HepG2 (cell line): ENCODE results near the gene GGCT. TPM values are rescaled to one million over a fixed set of nuclear protein-coding genes. Genes with fewer than 3 reads are reported as not detected.

ENCODE experiments used
- ATAC-seq: fragments of 200-7000 bp; cut with Tn5 transposase; 3 replicates; pipeline ENCODE4 v1.9.1; 2020; ENCODE audit warnings: mild to moderate bottlenecking, moderate library complexity
- BruUV-seq: library from RNA; stranded (reverse); fragments of 400-500 nt; replicated peaks from 2 replicates; lab custom pipeline; 2021; lab: Mats Ljungman, UMichigan
- CTCF ChIA-PET: fragments of 300-600 bp; formaldehyde crosslinking; extraction: SDS; loops from one replicate; lab custom pipeline; 2021; ENCODE audit warnings: low total read pairs, inconsistent platforms, low intra/inter-chr PET ratio; lab: Yijun Ruan, JAX
- POLR2A ChIA-PET: fragments of 350-600 bp; sonication (Branson Sonifier 250); formaldehyde crosslinking; loops from one replicate; lab custom pipeline; 2020; ENCODE audit warnings: antibody characterized with exemption, inconsistent platforms; lab: Yijun Ruan, JAX
- DNase-seq: peaks from one replicate; pipeline ENCODE4 v3.0.0-alpha.2; 2015; ENCODE audit warnings: low spot score
- FAIRE-seq: peaks from 3 replicates; lab custom pipeline; 2011; peaks lifted over from hg19 to GRCh38; lab: Jason Lieb, UNC
- H2AFZ ChIP-seq: one replicate; pipeline ENCODE4 v1.6.1; 2011; ENCODE audit warnings: low read length, inconsistent platforms
- H3K27ac ChIP-seq: fragments of 300-600 bp; 3 replicates; pipeline ENCODE4 v1.8.0; 2011; ENCODE audit warnings: mixed run types, mild to moderate bottlenecking, mixed read lengths, low read length, inconsistent platforms; ENCODE audit not compliant: insufficient read depth; ENCODE audit errors: extremely low read length
- H3K27me3 ChIP-seq, 2 experiments: fragments of 200-600 bp in 1 of 2; 2 replicates in 1 of 2; 3 replicates in 1 of 2; pipeline versions ENCODE4 v1.6.0 to v1.8.0; 2011; ENCODE audit warnings: low read length in 2 of 2, mild to moderate bottlenecking in 2 of 2, moderate library complexity in 2 of 2, inconsistent platforms in 1 of 2; ENCODE audit not compliant: insufficient read depth in 2 of 2, control insufficient read depth in 1 of 2
- H3K36me3 ChIP-seq, 2 experiments: fragments of 200-600 bp in 1 of 2; replicated peaks in 1 of 2; 2 replicates in 1 of 2; 3 replicates in 1 of 2; pipeline versions ENCODE4 v1.5.1 to v1.8.0; 2011; ENCODE audit warnings: low read length in 2 of 2, inconsistent platforms in 1 of 2; ENCODE audit not compliant: insufficient read depth in 2 of 2, control insufficient read depth in 1 of 2
- H3K4me1 ChIP-seq: 2 replicates; pipeline ENCODE4 v1.5.1; 2012; ENCODE audit warnings: low read length, inconsistent platforms; ENCODE audit not compliant: insufficient read depth
- H3K4me2 ChIP-seq: 2 replicates; pipeline ENCODE4 v1.6.0; 2011; ENCODE audit warnings: low read depth, low read length, inconsistent platforms
- H3K4me3 ChIP-seq, 3 experiments: fragments of 200-600 bp in 1 of 3; sonication (generic), shearing (Covaris generic) in 1 of 3; replicated peaks in 1 of 3; 2 replicates each; pipeline ENCODE4 v1.5.1; 2011 to 2016; ENCODE audit warnings: low read length in 3 of 3, inconsistent platforms in 2 of 3, low read depth in 2 of 3, mild to moderate bottlenecking in 2 of 3, control low read depth in 1 of 3, mixed read lengths in 1 of 3; ENCODE audit not compliant: insufficient read depth in 1 of 3
- H3K79me2 ChIP-seq: one replicate; pipeline ENCODE4 v1.6.1; 2011; ENCODE audit warnings: low read length, inconsistent platforms; ENCODE audit not compliant: insufficient read depth
- H3K9ac ChIP-seq: 2 replicates; pipeline ENCODE4 v1.6.0; 2011; ENCODE audit warnings: mild to moderate bottlenecking, low read depth, low read length, inconsistent platforms; ENCODE audit not compliant: insufficient read depth
- H3K9me3 ChIP-seq: 2 replicates; pipeline ENCODE4 v1.5.1; 2012; ENCODE audit warnings: mild to moderate bottlenecking, low read length
- H4K20me1 ChIP-seq: 2 replicates; pipeline ENCODE4 v1.6.0; 2011; ENCODE audit warnings: inconsistent platforms, mild to moderate bottlenecking, low read length, moderate library complexity; ENCODE audit not compliant: insufficient read depth
- AGO1 ChIP-seq: fragments of 200-400 bp; formaldehyde crosslinking; IDR thresholded peaks from 2 replicates; pipeline ENCODE4 v1.6.1; 2017; ENCODE audit warnings: mild to moderate bottlenecking, low read depth, low read length, moderate library complexity; ENCODE audit not compliant: poor library complexity, severe bottlenecking
- GATA4 ChIP-seq: sonication (generic); IDR thresholded peaks from 2 replicates; pipeline ENCODE4 v1.6.1; 2016; ENCODE audit warnings: antibody characterized with exemption, low read depth, borderline replicate concordance
- GLI4 ChIP-seq: sonication (generic); formaldehyde crosslinking; IDR thresholded peaks from 2 replicates; pipeline ENCODE4 v1.5.1; 2020; ENCODE audit warnings: missing genetic modification reagents, mild to moderate bottlenecking, moderate library complexity, borderline replicate concordance
- MED13 ChIP-seq: sonication (generic); formaldehyde crosslinking; IDR thresholded peaks from 2 replicates; pipeline ENCODE4 v1.5.0; 2020; ENCODE audit warnings: missing genetic modification reagents
- MTF2 ChIP-seq: sonication (generic); formaldehyde crosslinking; IDR thresholded peaks from 2 replicates; pipeline ENCODE4 v1.5.0; 2020; ENCODE audit warnings: missing genetic modification reagents, borderline replicate concordance
- PCBP2 ChIP-seq: fragments of 200-400 bp; formaldehyde crosslinking; optimal IDR thresholded peaks from 2 replicates; pipeline ENCODE3; 2018; ENCODE audit warnings: low read length, low read depth; ENCODE audit not compliant: poor library complexity, severe bottlenecking
- RBM39 ChIP-seq: fragments of 200-400 bp; formaldehyde crosslinking; IDR thresholded peaks from one replicate; pipeline ENCODE4 v1.6.1; 2018; ENCODE audit warnings: antibody characterized with exemption, mild to moderate bottlenecking, low read depth, low read length; ENCODE audit not compliant: poor library complexity, severe bottlenecking
- SRSF4 ChIP-seq: fragments of 200-400 bp; formaldehyde crosslinking; IDR thresholded peaks from one replicate; pipeline ENCODE4 v1.6.1; 2018; ENCODE audit warnings: mild to moderate bottlenecking, low read depth, low read length, moderate library complexity; ENCODE audit not compliant: poor library complexity, severe bottlenecking
- ZFY ChIP-seq: sonication (generic); formaldehyde crosslinking; IDR thresholded peaks from 2 replicates; pipeline ENCODE4 v1.4.0; 2020; ENCODE audit warnings: missing genetic modification reagents
- ZNF232 ChIP-seq: sonication (generic); formaldehyde crosslinking; IDR thresholded peaks from 2 replicates; pipeline ENCODE4 v1.4.0; 2020; ENCODE audit warnings: missing genetic modification reagents, borderline replicate concordance
- ZNF263 ChIP-seq: sonication (generic); formaldehyde crosslinking; IDR thresholded peaks from 2 replicates; pipeline ENCODE4 v1.4.0; 2020; ENCODE audit warnings: missing genetic modification reagents
- ZNF468 ChIP-seq: sonication (generic); formaldehyde crosslinking; IDR thresholded peaks from 2 replicates; pipeline ENCODE4 v1.8.0; 2022; ENCODE audit warnings: mild to moderate bottlenecking, moderate library complexity, missing genetic modification reagents
- ZNF703 ChIP-seq: sonication (generic); formaldehyde crosslinking; IDR thresholded peaks from 2 replicates; pipeline ENCODE4 v1.5.1; 2020; ENCODE audit warnings: missing genetic modification reagents, mild to moderate bottlenecking, moderate library complexity, borderline replicate concordance
- ZNF883 ChIP-seq: sonication (generic); formaldehyde crosslinking; IDR thresholded peaks from 2 replicates; pipeline ENCODE4 v1.5.1; 2020; ENCODE audit warnings: mild to moderate bottlenecking, missing genetic modification reagents; ENCODE audit errors: not compliant biosample characterization
- ZSCAN12 ChIP-seq: sonication (generic); formaldehyde crosslinking; IDR thresholded peaks from 2 replicates; pipeline ENCODE4 v1.9.0; 2021; ENCODE audit warnings: mild to moderate bottlenecking, missing genetic modification reagents
- WGBS: methylation state at CpG from one replicate; pipeline ENCODE4 v1.1.6; 2017; ENCODE audit warnings: low lambda C conversion rate; 5-methylcytosine and 5-hydroxymethylcytosine counted together
- in situ Hi-C: cut with HindIII; loops from 2 replicates; pipeline ENCODE4 v1.10.0; 2017; ENCODE audit warnings: low pct_unique_long_range_greater_than_20kb; ENCODE audit not compliant: extremely low pct_ligation_motif_present
- intact Hi-C: fragments of 100-400 bp; cut with micrococcal nuclease; formaldehyde crosslinking; loops from one replicate; pipeline ENCODE4 v1.10.0; 2022; ENCODE audit not compliant: unreplicated experiment
- polyA plus RNA-seq, 8 experiments: library from polyadenylated mRNA; depleted of rRNA in 3 of 8; stranded (reverse) in 7 of 8; unstranded in 1 of 8; fragments of >200 nt; fragmentation: Illumina TruSeq in 4 of 8; extraction: Trizol in 4 of 8; gene quantifications; 2 replicates each; pipeline versions ENCODE4 v1.2.1 to v1.2.3, GENCODE V29; 2011 to 2016; ENCODE audit warnings: low read depth in 4 of 8, missing spikeins in 1 of 8, mixed read lengths in 1 of 8; ENCODE audit not compliant: insufficient read depth in 1 of 8
- total RNA-seq, 5 experiments: library from RNA; depleted of rRNA; stranded (reverse); fragments of >200 nt; fragmentation: Illumina TruSeq; extraction: Trizol; gene quantifications; 2 replicates each; pipeline ENCODE4 v1.2.3, GENCODE V29; 2016; ENCODE audit warnings: low read depth in 1 of 5
- TF ChIP-seq, protein P1 (sequence below): sonication (generic); formaldehyde crosslinking; conservative IDR thresholded peaks from 2 replicates; pipeline ENCODE4 v1.5.0; 2020; ENCODE audit warnings: missing genetic modification reagents

The GGCT gene
- total and polyA plus RNA-seq, 2 of the 13 experiments (the other 11 are each of a cell fraction or from before 2014, with no cell fraction given) = 19.5 to 78.3 TPM

DNA sequence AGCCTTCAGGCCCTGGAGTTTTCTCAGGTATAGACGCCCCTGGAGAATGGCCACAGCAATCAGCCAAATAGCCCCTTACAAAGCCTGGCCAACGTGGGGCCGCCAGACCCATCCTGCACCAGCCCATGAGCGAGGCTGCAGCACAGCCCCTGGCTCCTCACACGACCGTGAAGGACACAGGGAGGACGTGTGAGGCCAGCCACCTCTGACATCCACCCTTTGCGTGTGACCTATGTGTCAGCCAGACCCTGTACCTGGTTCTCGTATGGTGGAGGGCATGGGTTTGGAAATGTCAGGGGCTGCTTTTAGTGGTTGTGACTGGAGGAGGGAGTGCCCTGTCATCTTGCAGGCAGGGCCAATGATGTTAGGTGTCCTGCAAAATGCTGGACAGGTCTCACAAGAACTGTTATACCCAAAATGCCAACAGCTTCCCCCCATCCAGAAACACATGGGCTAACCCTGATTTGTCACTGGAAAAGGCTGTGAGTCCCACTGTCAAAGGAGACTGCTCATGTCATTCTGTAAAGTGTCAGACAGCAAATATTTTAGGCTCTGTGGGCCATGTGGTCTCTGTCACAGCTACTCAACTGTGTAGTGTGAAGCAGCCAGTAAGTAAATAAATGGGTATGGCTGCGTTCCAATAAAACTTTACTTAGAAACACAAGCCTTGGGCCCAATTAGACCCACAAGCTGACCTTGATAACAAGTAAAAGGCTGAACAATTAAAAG, 56.0 kb downstream of the GGCT start:
- TF ChIP-seq AGO1 = no peak
- no peak for TF ChIP-seq GATA4
- no peak for TF ChIP-seq ZNF468 (CRISPR knock-in tag)
- TF ChIP-seq, protein P1, sequence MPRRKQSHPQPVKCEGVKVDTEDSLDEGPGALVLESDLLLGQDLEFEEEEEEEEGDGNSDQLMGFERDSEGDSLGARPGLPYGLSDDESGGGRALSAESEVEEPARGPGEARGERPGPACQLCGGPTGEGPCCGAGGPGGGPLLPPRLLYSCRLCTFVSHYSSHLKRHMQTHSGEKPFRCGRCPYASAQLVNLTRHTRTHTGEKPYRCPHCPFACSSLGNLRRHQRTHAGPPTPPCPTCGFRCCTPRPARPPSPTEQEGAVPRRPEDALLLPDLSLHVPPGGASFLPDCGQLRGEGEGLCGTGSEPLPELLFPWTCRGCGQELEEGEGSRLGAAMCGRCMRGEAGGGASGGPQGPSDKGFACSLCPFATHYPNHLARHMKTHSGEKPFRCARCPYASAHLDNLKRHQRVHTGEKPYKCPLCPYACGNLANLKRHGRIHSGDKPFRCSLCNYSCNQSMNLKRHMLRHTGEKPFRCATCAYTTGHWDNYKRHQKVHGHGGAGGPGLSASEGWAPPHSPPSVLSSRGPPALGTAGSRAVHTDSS (CRISPR knock-in tag) = no peak
- no peak for TF ChIP-seq MTF2 (CRISPR knock-in tag)
- no peak for TF ChIP-seq RBM39
- no peak for TF ChIP-seq SRSF4
- no peak for TF ChIP-seq MED13 (CRISPR knock-in tag)
- TF ChIP-seq PCBP2 = no peak
- TF ChIP-seq ZNF263 (CRISPR knock-in tag) = no peak
- no peak for TF ChIP-seq ZNF232 (CRISPR knock-in tag)
- TF ChIP-seq ZSCAN12 = no peak
- TF ChIP-seq ZFY (CRISPR knock-in tag) = no peak
- TF ChIP-seq ZNF703 (CRISPR knock-in tag) = no peak
- TF ChIP-seq ZNF883 (CRISPR knock-in tag) = no peak
- no peak for TF ChIP-seq GLI4
- no peak overlapping the region for H3K27ac ChIP-seq

More for the DNA sequence above, 56.0 kb downstream of the GGCT start:
- Histone ChIP-seq H3K79me2 (no peaks in the 10 kb centered on the region), H3K27me3 (no peaks in the 10 kb centered on the region), H2AFZ (no peak overlapping the region), H3K9me3 (no peaks in the 10 kb centered on the region), H4K20me1 (no peaks in the 10 kb centered on the region), H3K4me1 (no peaks in the 10 kb centered on the region), H3K4me3 (no peak overlapping the region), H3K4me2 (no peak overlapping the region), H3K36me3 (no peaks in the 10 kb centered on the region; a peak in 1 of 5 replicates), H3K9ac (no peak overlapping the region)
- DNase-seq (no peak), ATAC-seq (no peak), FAIRE-seq (no peak)
- ChIA-PET POLR2A (no interaction called here), CTCF (no interaction called here)
- no TSS peak for BruUV-seq
- intact Hi-C loops = no loop called here
- in situ Hi-C loops = no loop called here
- 84% methylated on average over 4 of the region's 10 CpGs for WGBS
